Thymus (tissue), 14 donors: ENCODE results near the gene GPD2. TPM values are rescaled to one million over a fixed set of nuclear protein-coding genes. Genes with fewer than 3 reads are reported as not detected.

Source experiments
- DNase-seq, 9 donors: peaks; one replicate each; pipeline ENCODE4 v3.0.0-alpha.2; 2013; ENCODE audit warnings: low spot score in 9 of 9, low read depth in 6 of 9, missing footprints in 1 of 9
- H3K27ac ChIP-seq, 2 donors: one replicate each; pipeline ENCODE4 v1.5.1; 2013; ENCODE audit warnings: control low read depth in 1 of 2, low read depth in 1 of 2, low read length in 1 of 2, mild to moderate bottlenecking in 1 of 2, moderate library complexity in 1 of 2
- H3K27me3 ChIP-seq, 2 donors: one replicate each; pipeline ENCODE4 v1.5.1; 2013; ENCODE audit warnings: low read length in 1 of 2; ENCODE audit not compliant: control insufficient read depth in 2 of 2, insufficient read depth in 1 of 2
- H3K36me3 ChIP-seq, 2 donors: one replicate each; pipeline ENCODE4 v1.5.1; 2013; ENCODE audit warnings: low read length in 1 of 2, mild to moderate bottlenecking in 1 of 2, moderate library complexity in 1 of 2; ENCODE audit not compliant: control insufficient read depth in 2 of 2, insufficient read depth in 2 of 2
- H3K4me1 ChIP-seq, 2 donors: one replicate each; pipeline ENCODE4 v1.5.1; 2013; ENCODE audit warnings: low read length in 2 of 2; ENCODE audit not compliant: control insufficient read depth in 2 of 2, insufficient read depth in 2 of 2
- H3K4me3 ChIP-seq, 2 donors: one replicate each; pipeline ENCODE4 v1.5.1; 2013; ENCODE audit warnings: low read length in 2 of 2, control low read depth in 1 of 2, mild to moderate bottlenecking in 1 of 2
- H3K9me3 ChIP-seq, 2 donors: one replicate each; pipeline ENCODE4 v1.5.1; 2013; ENCODE audit warnings: low read length in 1 of 2, mild to moderate bottlenecking in 1 of 2; ENCODE audit not compliant: control insufficient read depth in 2 of 2, insufficient read depth in 1 of 2
- WGBS: extraction: QIAGEN DNeasy Blood & Tissue Kit; methylation state at CpG from one replicate; pipeline ENCODE4 v1.1.7; 2013; 5-methylcytosine and 5-hydroxymethylcytosine counted together
- long read RNA-seq, 10 donors: transcript quantifications; one replicate each; lab custom pipeline, GENCODE V29; 2026
- polyA plus RNA-seq: library from polyadenylated mRNA; stranded (reverse); fragments of 200-250 nt; gene quantifications from one replicate; pipeline ENCODE4 v1.2.3, GENCODE V29; 2013
- total RNA-seq: library from RNA; stranded (reverse); fragments of 120-200 nt; gene quantifications from one replicate; pipeline ENCODE4 v1.2.4, GENCODE V29; 2013
- donor health status: healthy.

GPD2 gene
- 19.6 TPM for total RNA-seq
- 6.5 TPM for polyA plus RNA-seq
- long read RNA-seq, donor 1: 0 reads
- long read RNA-seq, donor 2, partial matches to known transcripts: 0 of 1 reads
- long read RNA-seq, donor 2, other reads (novel, unspliced or antisense): 0 of 1 reads
- long read RNA-seq, donor 3: 0 reads
- long read RNA-seq, donor 4, partial matches to known transcripts: 0 of 2 reads
- long read RNA-seq, donor 4, other reads (novel, unspliced or antisense): 0 of 2 reads
- long read RNA-seq, donor 5: 0 reads
- long read RNA-seq, donor 6, full-length matches to known transcripts: 3 of 3 reads
- long read RNA-seq, donor 6, partial matches to known transcripts: 0 of 3 reads
- long read RNA-seq, donor 6, other reads (novel, unspliced or antisense): 0 of 3 reads
- long read RNA-seq, donor 7, partial matches to known transcripts: 0 of 1 reads
- long read RNA-seq, donor 7, other reads (novel, unspliced or antisense): 0 of 1 reads
- long read RNA-seq, donor 8, full-length matches to known transcripts: 1 of 1 reads
- long read RNA-seq, donor 8, partial matches to known transcripts: 0 of 1 reads
- long read RNA-seq, donor 8, other reads (novel, unspliced or antisense): 0 of 1 reads
- long read RNA-seq, donor 9, partial matches to known transcripts: 0 of 1 reads
- long read RNA-seq, donor 9, other reads (novel, unspliced or antisense): 0 of 1 reads
- long read RNA-seq, donor 10: 0 reads

- Histone ChIP-seq H3K27ac (peak within 1 kb of the TSS; percentile 78 to 93), H3K36me3 (no peaks in the 10 kb centered on the region), H3K4me3 (peak within 1 kb of the TSS; percentile 73 to 79), H3K9me3 (no peaks in the 10 kb centered on the region), H3K27me3 (peaks cover 0 to 11% of the 10 kb centered on the region in 2 donors), H3K4me1 (peaks cover 12 to 17% of the 10 kb centered on the region in 2 donors)
- DNase-seq: peak in 7 of 9 donors; percentile 26 to 74 (median 46)
- under 1% methylated on average over 79 of the region's 79 CpGs for WGBS
These were observed at the start of gene GPD2 for GRCh38 chr2:156435718-156436496. GPD2 (plus strand) TSS chr2:156436379; CDS start chr2:156476106, 39,727 bp downstream.

GRCh38 chr2:156394033-156394741, 42.0 kb upstream of the GPD2 start:
- no peak for DNase-seq
- H3K9me3 ChIP-seq: no peaks in the 10 kb centered on the region

GRCh38 chr2:156396126-156396525, 40.1 kb upstream of the GPD2 start:
- no peaks in the 10 kb centered on the region for H3K36me3 ChIP-seq
- H3K4me1 ChIP-seq: peaks cover 7 to 8% of the 10 kb centered on the region in 2 donors
- WGBS: 58% methylated on average over 2 of the region's 2 CpGs
- no peak overlapping the region for H3K27ac ChIP-seq
- no peak overlapping the region for H3K4me3 ChIP-seq
- DNase-seq: peak in 1 of 9 donors; percentile 17
- H3K27me3 ChIP-seq: peaks cover 0 to 5% of the 10 kb centered on the region in 2 donors
- H3K9me3 ChIP-seq: no peaks in the 10 kb centered on the region

More at GRCh38 chr2:156394033-156394741, 42.0 kb upstream of the GPD2 start:
- WGBS: 85% methylated on average over 26 of the region's 26 CpGs
- Histone ChIP-seq H3K4me1 (peaks cover 0 to 3% of the 10 kb centered on the region in 2 donors), H3K36me3 (no peaks in the 10 kb centered on the region), H3K4me3 (no peak overlapping the region), H3K27ac (no peak overlapping the region), H3K27me3 (no peaks in the 10 kb centered on the region)

- Histone ChIP-seq H3K9me3 (no peaks in the 10 kb centered on the region), H3K4me1 (peaks cover 7 to 8% of the 10 kb centered on the region in 2 donors), H3K27me3 (peaks cover 0 to 5% of the 10 kb centered on the region in 2 donors), H3K4me3 (no peak overlapping the region), H3K36me3 (no peaks in the 10 kb centered on the region), H3K27ac (no peak overlapping the region)
- no peak for DNase-seq
- WGBS: 97% methylated on average over 4 of the region's 4 CpGs
These were observed 39.0 kb upstream of the GPD2 start for GRCh38 chr2:156397229-156397628.

- H3K36me3 ChIP-seq: no peaks in the 10 kb centered on the region
- DNase-seq: no peak
- 70% methylated on average over 5 of the region's 5 CpGs for WGBS
- H3K27me3 ChIP-seq: peaks cover 0 to 5% of the 10 kb centered on the region in 2 donors
- no peak overlapping the region for H3K4me3 ChIP-seq
- peaks cover 7 to 8% of the 10 kb centered on the region in 2 donors for H3K4me1 ChIP-seq
- H3K27ac ChIP-seq: no peak overlapping the region
- H3K9me3 ChIP-seq: no peaks in the 10 kb centered on the region
These were observed 38.0 kb upstream of the GPD2 start for GRCh38 chr2:156398176-156398575.

- Histone ChIP-seq H3K4me1 (peaks cover 7 to 8% of the 10 kb centered on the region in 2 donors), H3K36me3 (no peaks in the 10 kb centered on the region), H3K27ac (peak overlapping the region in 1 of 2 donors; percentile 25), H3K27me3 (peaks cover 0 to 5% of the 10 kb centered on the region in 2 donors), H3K9me3 (no peaks in the 10 kb centered on the region), H3K4me3 (peak overlapping the region; percentile 62 to 76)
- 78% methylated on average over 10 of the region's 10 CpGs for WGBS
- no peak for DNase-seq
These were observed 36.8 kb upstream of the GPD2 start for GRCh38 chr2:156399224-156399949.

- Histone ChIP-seq H3K4me3 (peak overlapping the region; percentile 62 to 76), H3K27ac (peak overlapping the region; percentile 70 to 90), H3K4me1 (peaks cover 7 to 8% of the 10 kb centered on the region in 2 donors), H3K27me3 (peaks cover 0 to 5% of the 10 kb centered on the region in 2 donors), H3K36me3 (no peaks in the 10 kb centered on the region), H3K9me3 (no peaks in the 10 kb centered on the region)
- peak in 5 of 9 donors; percentile 6 to 50 (median 17) for DNase-seq
- under 1% methylated on average over 36 of the region's 36 CpGs for WGBS
These were observed 36.1 kb upstream of the GPD2 start for GRCh38 chr2:156399950-156400705.
